GM19468 (cell line): ENCODE measurements around the gene PCDH20.

Experiments
- ATAC-seq: cut with Tn5 transposase; IDR thresholded peaks from one replicate; pipeline ENCODE4 v1.9.1; 2021; ENCODE audit warnings: mild to moderate bottlenecking, moderate library complexity, moderate number of reproducible peaks; ENCODE audit not compliant: unreplicated experiment; ENCODE audit errors: extremely low read depth

Gene PCDH20

DNA sequence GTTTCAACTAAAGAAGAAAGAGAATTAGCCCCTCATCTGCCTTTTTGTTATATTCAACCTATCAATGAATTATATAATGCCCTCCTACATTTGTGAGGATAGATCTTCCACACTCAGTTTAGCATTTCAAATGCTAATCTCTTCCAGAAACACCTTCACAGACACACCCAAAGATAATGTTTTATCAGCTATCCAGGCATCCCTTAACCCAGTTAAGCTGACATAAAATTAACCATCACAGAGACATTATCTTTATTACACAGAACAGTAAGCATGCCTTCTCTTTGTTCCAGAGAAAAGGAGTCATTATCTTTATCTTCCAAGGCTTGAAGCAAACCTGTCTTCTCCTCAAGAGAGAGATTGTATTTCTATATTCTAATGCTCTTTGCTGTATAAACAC, 53.1 kb downstream of the PCDH20 start:
- no peak for ATAC-seq
